Endothelial cell of umbilical vein (primary cell): ENCODE results near the gene SCGN. TPM values are rescaled to one million over a fixed set of nuclear protein-coding genes. Genes with fewer than 3 reads are reported as not detected.

Experiments used
- BruUV-seq: library from RNA; stranded (reverse); fragments of 400-500 nt; replicated peaks from 2 replicates; lab custom pipeline; 2021; lab: Mats Ljungman, UMichigan
- CTCF ChIA-PET: fragments of 300-600, 350-600 bp; sonication (Branson Sonifier 250); formaldehyde crosslinking; loops from one replicate; lab custom pipeline; 2021; ENCODE audit warnings: antibody characterized with exemption, inconsistent platforms; lab: Charles Lee
- POLR2A ChIA-PET: fragments of 300-600, 350-600 bp; sonication (Branson Sonifier 250); formaldehyde crosslinking; loops from one replicate; lab custom pipeline; 2021; ENCODE audit warnings: antibody characterized with exemption, inconsistent platforms; lab: Charles Lee
- DNase-seq: peaks from one replicate; pipeline ENCODE4 v3.0.0-alpha.2; 2011; ENCODE audit warnings: low read depth, low spot score
- FAIRE-seq: peaks from 2 replicates; lab custom pipeline; 2011; peaks lifted over from hg19 to GRCh38; lab: Jason Lieb, UNC
- H2AFZ ChIP-seq: 2 replicates; pipeline ENCODE4 v1.6.0; 2012; ENCODE audit warnings: low read depth, low read length, control low read depth, inconsistent platforms
- H3K27ac ChIP-seq: 2 replicates; pipeline ENCODE4 v1.5.1; 2011; ENCODE audit warnings: low read depth, mild to moderate bottlenecking, control low read depth, low read length, moderate library complexity; ENCODE audit not compliant: insufficient read depth
- H3K27me3 ChIP-seq, 2 experiments: 2 replicates each; pipeline versions ENCODE4 v1.6.0 to v1.6.1; 2011; ENCODE audit warnings: low read length in 2 of 2, mixed read lengths in 1 of 2; ENCODE audit not compliant: control insufficient read depth in 2 of 2, insufficient read depth in 2 of 2
- H3K36me3 ChIP-seq, 2 experiments: 2 replicates in 1 of 2; 3 replicates in 1 of 2; pipeline ENCODE4 v1.5.1; 2011; ENCODE audit warnings: low read length in 2 of 2, mild to moderate bottlenecking in 1 of 2, moderate library complexity in 1 of 2; ENCODE audit not compliant: control insufficient read depth in 2 of 2, insufficient read depth in 2 of 2; ENCODE audit errors: extremely low read depth in 1 of 2
- H3K4me1 ChIP-seq: 3 replicates; pipeline ENCODE4 v1.5.1; 2011; ENCODE audit warnings: mild to moderate bottlenecking, low read length; ENCODE audit not compliant: control insufficient read depth, insufficient read depth; ENCODE audit errors: extremely low read depth
- H3K4me2 ChIP-seq: 2 replicates; pipeline ENCODE4 v1.6.1; 2011; ENCODE audit warnings: low read length, control low read depth, mixed read lengths; ENCODE audit not compliant: insufficient read depth
- H3K4me3 ChIP-seq, 3 experiments: fragments of 200-600 bp in 1 of 3; sonication (generic), shearing (Covaris generic) in 1 of 3; replicated peaks in 1 of 3; 2 replicates each; pipeline ENCODE4 v1.5.1; 2011 to 2016; ENCODE audit warnings: control low read depth in 3 of 3, low read length in 3 of 3, mild to moderate bottlenecking in 2 of 3, inconsistent platforms in 1 of 3, low read depth in 1 of 3, moderate library complexity in 1 of 3; ENCODE audit not compliant: insufficient read depth in 1 of 3
- H3K79me2 ChIP-seq: 2 replicates; pipeline ENCODE4 v1.6.0; 2012; ENCODE audit warnings: low read length, inconsistent platforms; ENCODE audit not compliant: control insufficient read depth, insufficient read depth
- H3K9ac ChIP-seq: replicated peaks from 2 replicates; pipeline ENCODE3; 2011; ENCODE audit warnings: low read length, control low read depth; ENCODE audit not compliant: insufficient read depth; ENCODE audit errors: extremely low read depth
- H3K9me1 ChIP-seq: replicated peaks from 3 replicates; pipeline ENCODE4 v1.6.0; 2011; ENCODE audit warnings: mild to moderate bottlenecking, low read length; ENCODE audit not compliant: control insufficient read depth, insufficient read depth; ENCODE audit errors: extremely low read depth
- H3K9me3 ChIP-seq: replicated peaks from 2 replicates; pipeline ENCODE4 v1.5.1; 2012; ENCODE audit warnings: low read length, inconsistent platforms; ENCODE audit not compliant: control insufficient read depth, insufficient read depth
- H4K20me1 ChIP-seq: replicated peaks from 2 replicates; pipeline ENCODE3; 2011; ENCODE audit warnings: mild to moderate bottlenecking, low read length; ENCODE audit not compliant: control insufficient read depth, insufficient read depth; ENCODE audit errors: extremely low read depth
- EZH2 ChIP-seq: IDR thresholded peaks from 2 replicates; pipeline ENCODE4 v1.6.1; 2012; ENCODE audit warnings: borderline replicate concordance, low read depth, mild to moderate bottlenecking, moderate library complexity, low read length, inconsistent platforms; ENCODE audit not compliant: severe bottlenecking
- FOS ChIP-seq: IDR thresholded peaks from 2 replicates; pipeline ENCODE4 v1.6.1; 2011; ENCODE audit warnings: mild to moderate bottlenecking, low read length, moderate library complexity, borderline replicate concordance; ENCODE audit not compliant: insufficient read depth
- GATA2 ChIP-seq: IDR thresholded peaks from 2 replicates; pipeline ENCODE4 v1.7.0; 2011; ENCODE audit warnings: low read depth, mild to moderate bottlenecking, moderate library complexity, mixed read lengths, low read length; ENCODE audit not compliant: insufficient read length, insufficient read depth
- JUN ChIP-seq: IDR thresholded peaks from 2 replicates; pipeline ENCODE4 v1.6.1; 2011; ENCODE audit warnings: borderline replicate concordance, low read depth; ENCODE audit not compliant: insufficient read length, insufficient read depth
- MYC ChIP-seq: IDR thresholded peaks from one replicate; pipeline ENCODE4 v1.6.1; 2011; ENCODE audit warnings: mild to moderate bottlenecking, low read depth, low read length
- POLR2A ChIP-seq: IDR thresholded peaks from 2 replicates; pipeline ENCODE4 v1.6.1; 2012; ENCODE audit warnings: low read depth, mild to moderate bottlenecking, control low read depth, low read length
- POLR2AphosphoS5 ChIP-seq: IDR thresholded peaks from 2 replicates; pipeline ENCODE4 v1.6.1; 2012; ENCODE audit warnings: low read depth, mild to moderate bottlenecking, control low read depth, low read length, moderate library complexity; ENCODE audit not compliant: insufficient read depth
- dilution Hi-C: fragments of 300-500 bp; cut with MboI; formaldehyde crosslinking; loops from one replicate; pipeline ENCODE4 v1.15.0; 2019; ENCODE audit warnings: low sequenced_read_pairs; ENCODE audit not compliant: extremely low pct_ligation_motif_present
- intact Hi-C: fragments of 100-400 bp; cut with micrococcal nuclease; formaldehyde crosslinking; loops from one replicate; pipeline ENCODE4 v1.10.0; 2022
- polyA plus RNA-seq, 4 experiments: library from polyadenylated mRNA; depleted of rRNA in 3 of 4; stranded (reverse) in 3 of 4; unstranded in 1 of 4; fragments of >200 nt; gene quantifications; 2 replicates each; pipeline versions ENCODE4 v1.2.1 to v1.2.3, GENCODE V29; 2011 to 2012; ENCODE audit warnings: missing spikeins in 1 of 4
- total RNA-seq: library from RNA; stranded (reverse); gene quantifications from 2 replicates; pipeline ENCODE4 v1.2.3, GENCODE V29; 2021
- TF ChIP-seq, protein P1 (sequence below), 2 donors: IDR thresholded peaks; 1 replicate in 1 of 2; 2 replicates in 1 of 2; pipeline ENCODE4 v1.5.1; 2011; ENCODE audit warnings: low read length in 2 of 2, mild to moderate bottlenecking in 2 of 2, moderate library complexity in 2 of 2, control low read depth in 1 of 2, inconsistent platforms in 1 of 2, low read depth in 1 of 2; ENCODE audit not compliant: insufficient read depth in 1 of 2; ENCODE audit errors: extremely low read depth in 1 of 2
- TF ChIP-seq, protein P2 (sequence below): IDR thresholded peaks from 2 replicates; pipeline ENCODE4 v1.6.1; 2011; ENCODE audit not compliant: insufficient read depth, insufficient read length

Gene SCGN
- total and polyA plus RNA-seq, 2 donors (not counting 3 experiments of a cell fraction or from before 2014, with no cell fraction given) = not detected

DNA sequence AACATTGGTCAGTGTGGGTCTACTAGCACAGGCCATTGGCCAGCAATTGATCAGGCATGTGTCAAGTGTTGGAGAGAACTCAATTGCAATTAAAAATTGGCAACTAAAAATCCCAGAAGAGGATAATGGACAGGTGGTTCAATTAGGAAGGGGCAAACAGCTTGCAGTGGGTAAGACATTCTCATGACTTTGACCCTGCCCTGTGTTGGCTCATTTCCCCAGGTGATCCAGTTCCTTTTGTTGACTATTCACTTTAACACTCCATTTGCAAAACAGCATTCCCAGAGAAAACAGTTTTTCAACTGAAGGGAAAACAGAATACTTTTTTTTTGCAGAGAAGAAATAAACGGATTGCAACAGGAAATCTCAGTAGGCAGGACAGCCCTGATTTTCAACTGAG lies 28.9 kb upstream of the SCGN start:
- ChIA-PET POLR2A (no interaction called here), CTCF (no interaction called here)
- Histone ChIP-seq H3K79me2 (no peaks in the 10 kb centered on the region), H3K4me2 (no peak overlapping the region), H2AFZ (no peak overlapping the region), H3K9me1 (no peaks in the 10 kb centered on the region), H3K4me3 (no peak overlapping the region), H3K27me3 (no peaks in the 10 kb centered on the region), H3K9ac (no peak overlapping the region), H3K27ac (no peak overlapping the region), H4K20me1 (no peaks in the 10 kb centered on the region), H3K36me3 (no peaks in the 10 kb centered on the region), H3K9me3 (no peaks in the 10 kb centered on the region), H3K4me1 (no peaks in the 10 kb centered on the region)
- DNase-seq (no peak), FAIRE-seq (no peak)
- intact Hi-C loops = no loop called here
- no TSS peak for BruUV-seq
- dilution Hi-C loops = no loop called here
- TF ChIP-seq JUN (no peak), FOS (no peak), EZH2 (no peak), MYC (no peak), GATA2 (no peak), POLR2A (no peak), POLR2AphosphoS5 (no peak)
- TF ChIP-seq, protein P1, sequence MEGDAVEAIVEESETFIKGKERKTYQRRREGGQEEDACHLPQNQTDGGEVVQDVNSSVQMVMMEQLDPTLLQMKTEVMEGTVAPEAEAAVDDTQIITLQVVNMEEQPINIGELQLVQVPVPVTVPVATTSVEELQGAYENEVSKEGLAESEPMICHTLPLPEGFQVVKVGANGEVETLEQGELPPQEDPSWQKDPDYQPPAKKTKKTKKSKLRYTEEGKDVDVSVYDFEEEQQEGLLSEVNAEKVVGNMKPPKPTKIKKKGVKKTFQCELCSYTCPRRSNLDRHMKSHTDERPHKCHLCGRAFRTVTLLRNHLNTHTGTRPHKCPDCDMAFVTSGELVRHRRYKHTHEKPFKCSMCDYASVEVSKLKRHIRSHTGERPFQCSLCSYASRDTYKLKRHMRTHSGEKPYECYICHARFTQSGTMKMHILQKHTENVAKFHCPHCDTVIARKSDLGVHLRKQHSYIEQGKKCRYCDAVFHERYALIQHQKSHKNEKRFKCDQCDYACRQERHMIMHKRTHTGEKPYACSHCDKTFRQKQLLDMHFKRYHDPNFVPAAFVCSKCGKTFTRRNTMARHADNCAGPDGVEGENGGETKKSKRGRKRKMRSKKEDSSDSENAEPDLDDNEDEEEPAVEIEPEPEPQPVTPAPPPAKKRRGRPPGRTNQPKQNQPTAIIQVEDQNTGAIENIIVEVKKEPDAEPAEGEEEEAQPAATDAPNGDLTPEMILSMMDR (IDR thresholded peaks at IDR 0.05; ENCODE audit: extremely low read depth in 1 of 2, insufficient read depth in 1 of 2, low read depth in 1 of 2, low read length in 2 of 2) = no peak
- TF ChIP-seq, protein P2, sequence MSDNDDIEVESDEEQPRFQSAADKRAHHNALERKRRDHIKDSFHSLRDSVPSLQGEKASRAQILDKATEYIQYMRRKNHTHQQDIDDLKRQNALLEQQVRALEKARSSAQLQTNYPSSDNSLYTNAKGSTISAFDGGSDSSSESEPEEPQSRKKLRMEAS = no peak
